Endothelial cell of umbilical vein (primary cell): Measurements from ENCODE around the gene CAPN15. TPM values are rescaled to one million over a fixed set of nuclear protein-coding genes. Genes with fewer than 3 reads are reported as not detected.

Experiments
- BruUV-seq: library from RNA; stranded (reverse); fragments of 400-500 nt; replicated peaks from 2 replicates; lab custom pipeline; 2021; lab: Mats Ljungman, UMichigan
- CTCF ChIA-PET: fragments of 300-600, 350-600 bp; sonication (Branson Sonifier 250); formaldehyde crosslinking; loops from one replicate; lab custom pipeline; 2021; ENCODE audit warnings: antibody characterized with exemption, inconsistent platforms; lab: Charles Lee
- POLR2A ChIA-PET: fragments of 300-600, 350-600 bp; sonication (Branson Sonifier 250); formaldehyde crosslinking; loops from one replicate; lab custom pipeline; 2021; ENCODE audit warnings: antibody characterized with exemption, inconsistent platforms; lab: Charles Lee
- DNase-seq: peaks from one replicate; pipeline ENCODE4 v3.0.0-alpha.2; 2011; ENCODE audit warnings: low read depth, low spot score
- FAIRE-seq: peaks from 2 replicates; lab custom pipeline; 2011; peaks lifted over from hg19 to GRCh38; lab: Jason Lieb, UNC
- H2AFZ ChIP-seq: 2 replicates; pipeline ENCODE4 v1.6.0; 2012; ENCODE audit warnings: low read depth, low read length, control low read depth, inconsistent platforms
- H3K27ac ChIP-seq: 2 replicates; pipeline ENCODE4 v1.5.1; 2011; ENCODE audit warnings: low read depth, mild to moderate bottlenecking, control low read depth, low read length, moderate library complexity; ENCODE audit not compliant: insufficient read depth
- H3K27me3 ChIP-seq, 2 experiments: 2 replicates each; pipeline versions ENCODE4 v1.6.0 to v1.6.1; 2011; ENCODE audit warnings: low read length in 2 of 2, mixed read lengths in 1 of 2; ENCODE audit not compliant: control insufficient read depth in 2 of 2, insufficient read depth in 2 of 2
- H3K36me3 ChIP-seq, 2 experiments: 2 replicates in 1 of 2; 3 replicates in 1 of 2; pipeline ENCODE4 v1.5.1; 2011; ENCODE audit warnings: low read length in 2 of 2, mild to moderate bottlenecking in 1 of 2, moderate library complexity in 1 of 2; ENCODE audit not compliant: control insufficient read depth in 2 of 2, insufficient read depth in 2 of 2; ENCODE audit errors: extremely low read depth in 1 of 2
- H3K4me1 ChIP-seq: 3 replicates; pipeline ENCODE4 v1.5.1; 2011; ENCODE audit warnings: mild to moderate bottlenecking, low read length; ENCODE audit not compliant: control insufficient read depth, insufficient read depth; ENCODE audit errors: extremely low read depth
- H3K4me2 ChIP-seq: 2 replicates; pipeline ENCODE4 v1.6.1; 2011; ENCODE audit warnings: low read length, control low read depth, mixed read lengths; ENCODE audit not compliant: insufficient read depth
- H3K4me3 ChIP-seq, 3 experiments: fragments of 200-600 bp in 1 of 3; sonication (generic), shearing (Covaris generic) in 1 of 3; replicated peaks in 1 of 3; 2 replicates each; pipeline ENCODE4 v1.5.1; 2011 to 2016; ENCODE audit warnings: control low read depth in 3 of 3, low read length in 3 of 3, mild to moderate bottlenecking in 2 of 3, inconsistent platforms in 1 of 3, low read depth in 1 of 3, moderate library complexity in 1 of 3; ENCODE audit not compliant: insufficient read depth in 1 of 3
- H3K79me2 ChIP-seq: 2 replicates; pipeline ENCODE4 v1.6.0; 2012; ENCODE audit warnings: low read length, inconsistent platforms; ENCODE audit not compliant: control insufficient read depth, insufficient read depth
- H3K9ac ChIP-seq: replicated peaks from 2 replicates; pipeline ENCODE3; 2011; ENCODE audit warnings: low read length, control low read depth; ENCODE audit not compliant: insufficient read depth; ENCODE audit errors: extremely low read depth
- H3K9me1 ChIP-seq: replicated peaks from 3 replicates; pipeline ENCODE4 v1.6.0; 2011; ENCODE audit warnings: mild to moderate bottlenecking, low read length; ENCODE audit not compliant: control insufficient read depth, insufficient read depth; ENCODE audit errors: extremely low read depth
- H3K9me3 ChIP-seq: replicated peaks from 2 replicates; pipeline ENCODE4 v1.5.1; 2012; ENCODE audit warnings: low read length, inconsistent platforms; ENCODE audit not compliant: control insufficient read depth, insufficient read depth
- H4K20me1 ChIP-seq: replicated peaks from 2 replicates; pipeline ENCODE3; 2011; ENCODE audit warnings: mild to moderate bottlenecking, low read length; ENCODE audit not compliant: control insufficient read depth, insufficient read depth; ENCODE audit errors: extremely low read depth
- CTCF ChIP-seq, 2 donors: IDR thresholded peaks; 1 replicate in 1 of 2; 2 replicates in 1 of 2; pipeline ENCODE4 v1.5.1; 2011; ENCODE audit warnings: low read length in 2 of 2, mild to moderate bottlenecking in 2 of 2, moderate library complexity in 2 of 2, control low read depth in 1 of 2, inconsistent platforms in 1 of 2, low read depth in 1 of 2; ENCODE audit not compliant: insufficient read depth in 1 of 2; ENCODE audit errors: extremely low read depth in 1 of 2
- EZH2 ChIP-seq: IDR thresholded peaks from 2 replicates; pipeline ENCODE4 v1.6.1; 2012; ENCODE audit warnings: borderline replicate concordance, low read depth, mild to moderate bottlenecking, moderate library complexity, low read length, inconsistent platforms; ENCODE audit not compliant: severe bottlenecking
- FOS ChIP-seq: IDR thresholded peaks from 2 replicates; pipeline ENCODE4 v1.6.1; 2011; ENCODE audit warnings: mild to moderate bottlenecking, low read length, moderate library complexity, borderline replicate concordance; ENCODE audit not compliant: insufficient read depth
- GATA2 ChIP-seq: IDR thresholded peaks from 2 replicates; pipeline ENCODE4 v1.7.0; 2011; ENCODE audit warnings: low read depth, mild to moderate bottlenecking, moderate library complexity, mixed read lengths, low read length; ENCODE audit not compliant: insufficient read length, insufficient read depth
- JUN ChIP-seq: IDR thresholded peaks from 2 replicates; pipeline ENCODE4 v1.6.1; 2011; ENCODE audit warnings: borderline replicate concordance, low read depth; ENCODE audit not compliant: insufficient read length, insufficient read depth
- MAX ChIP-seq: IDR thresholded peaks from 2 replicates; pipeline ENCODE4 v1.6.1; 2011; ENCODE audit not compliant: insufficient read depth, insufficient read length
- MYC ChIP-seq: IDR thresholded peaks from one replicate; pipeline ENCODE4 v1.6.1; 2011; ENCODE audit warnings: mild to moderate bottlenecking, low read depth, low read length
- POLR2A ChIP-seq: IDR thresholded peaks from 2 replicates; pipeline ENCODE4 v1.6.1; 2012; ENCODE audit warnings: low read depth, mild to moderate bottlenecking, control low read depth, low read length
- POLR2AphosphoS5 ChIP-seq: IDR thresholded peaks from 2 replicates; pipeline ENCODE4 v1.6.1; 2012; ENCODE audit warnings: low read depth, mild to moderate bottlenecking, control low read depth, low read length, moderate library complexity; ENCODE audit not compliant: insufficient read depth
- dilution Hi-C: fragments of 300-500 bp; cut with MboI; formaldehyde crosslinking; loops from one replicate; pipeline ENCODE4 v1.15.0; 2019; ENCODE audit warnings: low sequenced_read_pairs; ENCODE audit not compliant: extremely low pct_ligation_motif_present
- intact Hi-C: fragments of 100-400 bp; cut with micrococcal nuclease; formaldehyde crosslinking; loops from one replicate; pipeline ENCODE4 v1.10.0; 2022
- polyA plus RNA-seq, 4 experiments: library from polyadenylated mRNA; depleted of rRNA in 3 of 4; stranded (reverse) in 3 of 4; unstranded in 1 of 4; fragments of >200 nt; gene quantifications; 2 replicates each; pipeline versions ENCODE4 v1.2.1 to v1.2.3, GENCODE V29; 2011 to 2012; ENCODE audit warnings: missing spikeins in 1 of 4
- total RNA-seq: library from RNA; stranded (reverse); gene quantifications from 2 replicates; pipeline ENCODE4 v1.2.3, GENCODE V29; 2021

CAPN15 gene
- total and polyA plus RNA-seq, 2 donors (not counting 3 experiments of a cell fraction or from before 2014, with no cell fraction given), result 33.9 to 65.0 TPM

GRCh38 chr16:582614-583331 lies 55.3 kb downstream of the CAPN15 start:
- TF ChIP-seq EZH2, result no peak
- TF ChIP-seq FOS, result no peak
- no peak for TF ChIP-seq POLR2A
- CTCF ChIA-PET, result no interaction called here
- BruUV-seq, result no TSS peak
- FAIRE-seq, result no peak
- no peak overlapping the region for H3K4me2 ChIP-seq
- no peaks in the 10 kb centered on the region for H3K9me3 ChIP-seq
- no peak overlapping the region for H3K27ac ChIP-seq
- no peaks in the 10 kb centered on the region for H3K79me2 ChIP-seq
- H3K4me1 ChIP-seq, result peaks cover 2% of the 10 kb centered on the region
- no peak overlapping the region for H2AFZ ChIP-seq
- H3K36me3 ChIP-seq, result no peaks in the 10 kb centered on the region
- POLR2A ChIA-PET, result no interaction called here
- intact Hi-C loops (no loop called here), dilution Hi-C loops (no loop called here)
- no peak overlapping the region for H3K9ac ChIP-seq
- H3K27me3 ChIP-seq, result no peaks in the 10 kb centered on the region
- H3K9me1 ChIP-seq, result no peaks in the 10 kb centered on the region
- no peak for DNase-seq
- no peak overlapping the region for H3K4me3 ChIP-seq
- no peaks in the 10 kb centered on the region for H4K20me1 ChIP-seq

- no TSS peak for BruUV-seq
- CTCF ChIA-PET, result no interaction called here
- no peaks in the 10 kb centered on the region for H3K9me3 ChIP-seq
- POLR2A ChIA-PET, result no interaction called here
- H3K27ac ChIP-seq, result no peak overlapping the region
- no peak overlapping the region for H3K4me3 ChIP-seq
- intact Hi-C loops (no loop called here), dilution Hi-C loops (no loop called here)
- no peak overlapping the region for H2AFZ ChIP-seq
- H4K20me1 ChIP-seq, result no peaks in the 10 kb centered on the region
- DNase-seq (no peak), FAIRE-seq (no peak)
- no peak overlapping the region for H3K4me2 ChIP-seq
- H3K9ac ChIP-seq, result no peak overlapping the region
- TF ChIP-seq MYC (no peak), GATA2 (no peak), POLR2A (no peak), FOS (no peak), EZH2 (no peak), POLR2AphosphoS5 (no peak), JUN (no peak), CTCF (IDR thresholded peaks at IDR 0.05; ENCODE audit: extremely low read depth in 1 of 2, insufficient read depth in 1 of 2, low read depth in 1 of 2, low read length in 2 of 2) (no peak), MAX (no peak)
- no peaks in the 10 kb centered on the region for H3K9me1 ChIP-seq
- H3K4me1 ChIP-seq, result peaks cover 8% of the 10 kb centered on the region
- no peaks in the 10 kb centered on the region for H3K27me3 ChIP-seq
- peaks cover 4% of the 10 kb centered on the region for H3K79me2 ChIP-seq
- H3K36me3 ChIP-seq, result no peaks in the 10 kb centered on the region
Observed at GRCh38 chr16:583470-583814, 55.9 kb downstream of the CAPN15 start.
